Vagina (tissue), 2 donors: ENCODE results near the gene DICER1. TPM values are rescaled to one million over a fixed set of nuclear protein-coding genes. Genes with fewer than 3 reads are reported as not detected.
A peak's percentile ranks its signal among the peaks of the same experiment; 100 is the strongest.

Experiments
- DNase-seq, 2 donors: peaks; one replicate each; pipeline ENCODE4 v3.0.0-alpha.2; 2017; ENCODE audit errors: extremely low spot score in 2 of 2
- H3K27ac ChIP-seq: fragments of 200-600 bp; sonication (generic); one replicate; pipeline ENCODE4 v1.5.1; 2019
- H3K27me3 ChIP-seq: fragments of 200-600 bp; sonication (generic); one replicate; pipeline ENCODE4 v1.5.1; 2019
- H3K36me3 ChIP-seq, 2 donors: fragments of 200-600 bp; sonication (generic); one replicate each; pipeline ENCODE4 v1.5.1; 2017 to 2019
- H3K4me1 ChIP-seq: fragments of 200-600 bp; sonication (generic); one replicate; pipeline ENCODE4 v1.5.1; 2019
- H3K4me3 ChIP-seq, 2 donors: fragments of 200-600 bp; sonication (generic); 1 replicate in 1 of 2; 2 replicates in 1 of 2; pipeline ENCODE4 v1.5.1; 2016 to 2019
- H3K9me3 ChIP-seq: fragments of 200-600 bp; sonication (generic); one replicate; pipeline ENCODE4 v1.5.1; 2019
- CTCF ChIP-seq, 3 experiments: fragments of 450-650 bp in 2 of 3; fragments of 200-600 bp in 1 of 3; sonication (generic) in 1 of 3; IDR thresholded peaks; one replicate each; pipeline ENCODE4 v1.5.1; 2017 to 2019; ENCODE audit warnings: antibody characterized with exemption in 3 of 3, mild to moderate bottlenecking in 2 of 3, moderate library complexity in 2 of 3
- POLR2A ChIP-seq, 2 donors: fragments of 450-650 bp; IDR thresholded peaks; one replicate each; pipeline ENCODE4 v1.6.1; 2017; ENCODE audit warnings: antibody characterized with exemption in 2 of 2, mild to moderate bottlenecking in 2 of 2, moderate library complexity in 2 of 2
- POLR2AphosphoS5 ChIP-seq, 2 donors: sonication (generic); formaldehyde crosslinking; IDR thresholded peaks; one replicate each; pipeline ENCODE4 v1.9.0; 2017; ENCODE audit warnings: antibody characterized with exemption in 2 of 2, mild to moderate bottlenecking in 2 of 2, low read depth in 1 of 2; ENCODE audit not compliant: insufficient read depth in 1 of 2
- intact Hi-C: fragments of 100-400 bp; cut with DNase I; formaldehyde crosslinking; loops from one replicate; pipeline ENCODE4 v1.15.1; 2023
- microRNA-seq: library from miRNA; unstranded; fragments of <30 nt; microRNA quantifications from one replicate; pipeline ENCODE4, GENCODE V29; 2017; ENCODE audit warnings: borderline number of aligned reads, borderline replicate concordance
- small RNA-seq: library from RNA; depleted of rRNA; stranded (forward); fragments of <200 nt; gene quantifications from one replicate; pipeline ENCODE3, GENCODE V24; 2016
- total RNA-seq: library from RNA; depleted of rRNA; stranded (reverse); fragments of >200 nt; gene quantifications from one replicate; pipeline ENCODE4 v1.2.3, GENCODE V29; 2016

Gene DICER1
- total RNA-seq, 1 donor from 2014 or later: 68.3 TPM

GRCh38 chr14:95038521-95039250 is 118.6 kb downstream of the DICER1 start:
- peaks cover 12% of the 10 kb centered on the region for H3K4me1 ChIP-seq
- H3K36me3 ChIP-seq: no peaks in the 10 kb centered on the region
- no peak overlapping the region for H3K27ac ChIP-seq
- H3K9me3 ChIP-seq: no peaks in the 10 kb centered on the region
- DNase-seq: peak in 1 of 2 donors; percentile 69
- no peak overlapping the region for H3K4me3 ChIP-seq
- no peaks in the 10 kb centered on the region for H3K27me3 ChIP-seq
- no peak for TF ChIP-seq POLR2AphosphoS5 (IDR thresholded peaks at IDR 0.05; ENCODE audit: insufficient read depth in 1 of 2, low read depth in 1 of 2)
- TF ChIP-seq CTCF (IDR thresholded peaks at IDR 0.05): no peak
- TF ChIP-seq POLR2A (IDR thresholded peaks at IDR 0.05): no peak
- intact Hi-C loops: no loop called here

GRCh38 chr14:95037273-95037672 is 120.1 kb downstream of the DICER1 start:
- Histone ChIP-seq H3K27me3 (no peaks in the 10 kb centered on the region), H3K36me3 (no peaks in the 10 kb centered on the region), H3K27ac (no peak overlapping the region), H3K4me3 (no peak overlapping the region), H3K9me3 (no peaks in the 10 kb centered on the region), H3K4me1 (peaks cover 12% of the 10 kb centered on the region)
- intact Hi-C loops: no loop called here
- no peak for TF ChIP-seq POLR2A (IDR thresholded peaks at IDR 0.05)
- TF ChIP-seq POLR2AphosphoS5 (IDR thresholded peaks at IDR 0.05; ENCODE audit: insufficient read depth in 1 of 2, low read depth in 1 of 2): no peak
- DNase-seq: peak in 1 of 2 donors; percentile 82

Small RNA genes lying within 50 kb of the gene (microRNA-seq; reads per million reads assigned to microRNA genes)
- gene MIR3173: 5.7 reads per million, percentile 8 among the genes with 10 or more reads in this experiment

Small RNA genes lying within 50 kb of the gene (small RNA-seq; reads per million reads assigned to genes)
- gene MIR3173: not detected

Other genes starting within 250 kb of the DICER1 start
- 19.6 TPM for gene CLMN, start 162.4 kb upstream of the DICER1 start, total RNA-seq